Urothelium cell line (cell line): ENCODE measurements around the gene CCNQ.

ENCODE experiments used
- DNase-seq: peaks from one replicate; pipeline ENCODE4 v3.0.0; 2011; ENCODE audit warnings: low spot score, mixed read lengths
- FAIRE-seq: peaks from 2 replicates; lab custom pipeline; 2011; peaks lifted over from hg19 to GRCh38; lab: Jason Lieb, UNC

Gene CCNQ

DNA sequence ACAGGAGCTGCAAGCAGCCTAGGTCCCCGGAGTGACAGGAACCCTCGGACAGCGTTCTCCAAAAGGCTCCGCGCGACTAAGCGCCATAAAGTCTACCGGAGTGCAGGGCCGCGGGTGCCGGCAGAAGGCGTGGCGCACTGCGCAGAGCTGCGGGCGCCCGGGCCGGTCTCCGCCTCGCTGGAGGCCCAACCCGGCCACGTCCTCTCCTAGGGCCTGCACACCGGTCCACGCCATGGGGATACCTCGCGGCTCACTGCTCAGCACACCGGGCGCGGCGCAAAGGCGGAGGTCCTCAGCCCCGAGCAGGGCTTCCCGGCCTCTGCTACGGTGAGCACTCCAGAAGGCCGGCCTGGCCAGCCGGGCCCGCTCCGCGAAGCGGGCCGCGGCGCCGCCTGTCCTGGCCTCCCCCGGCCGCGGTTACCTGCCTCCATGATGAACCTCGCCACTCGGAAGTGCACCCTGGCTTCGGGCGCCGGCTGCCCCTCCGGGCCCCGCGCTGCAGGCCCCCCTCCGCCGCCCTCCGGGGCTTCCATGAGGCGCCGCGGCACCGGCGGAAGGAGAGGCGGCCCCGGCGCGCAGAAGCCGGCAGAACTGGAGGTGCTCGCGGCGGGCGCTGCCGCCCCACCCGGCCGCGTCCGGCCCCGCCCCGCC lies at the start of gene CCNQ:
TSS of gene CCNQ (minus strand) at position 599 of the 651 bp plus-strand sequence. CDS start at position 533, 66 bp downstream.
- FAIRE-seq (no peak), DNase-seq (peak; percentile 35)

DNA sequence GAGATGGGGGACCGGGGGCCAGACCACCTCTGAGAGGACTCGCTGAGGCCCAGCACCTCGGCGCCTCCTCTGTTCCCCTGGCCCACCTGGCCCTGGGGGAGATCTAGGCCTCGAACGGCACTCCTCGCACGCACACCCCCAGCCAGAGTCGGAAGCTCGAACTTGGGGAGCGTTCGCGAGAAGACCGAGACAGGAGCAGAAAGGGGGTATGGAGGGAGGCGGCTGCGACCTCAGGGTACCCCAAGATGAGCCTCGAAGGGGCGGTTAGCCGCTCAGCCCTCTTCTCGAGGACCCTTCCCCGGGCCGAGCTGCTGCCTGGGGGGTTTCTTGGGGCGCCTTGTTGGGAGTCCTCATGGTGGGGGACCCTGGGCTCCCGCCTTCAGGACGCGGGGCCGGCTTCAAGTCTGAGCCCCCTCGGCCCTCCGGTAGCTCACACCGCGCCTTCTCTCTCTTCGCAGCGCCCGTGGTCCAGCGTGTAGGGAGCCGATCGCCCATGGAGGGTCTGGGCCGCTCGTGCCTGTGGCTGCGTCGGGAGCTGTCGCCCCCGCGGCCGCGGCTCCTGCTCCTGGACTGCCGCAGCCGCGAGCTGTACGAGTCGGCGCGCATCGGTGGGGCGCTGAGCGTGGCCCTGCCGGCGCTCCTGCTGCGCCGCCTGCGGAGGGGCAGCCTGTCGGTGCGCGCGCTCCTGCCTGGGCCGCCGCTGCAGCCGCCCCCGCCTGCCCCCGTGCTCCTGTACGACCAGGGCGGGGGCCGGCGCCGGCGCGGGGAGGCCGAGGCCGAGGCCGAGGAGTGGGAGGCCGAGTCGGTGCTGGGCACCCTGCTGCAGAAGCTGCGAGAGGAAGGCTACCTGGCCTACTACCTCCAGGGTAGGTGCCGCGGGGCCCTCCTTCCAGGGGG lies 48.8 kb upstream of the CCNQ start:
- DNase-seq, result no peak
- FAIRE-seq, result no peak

DNA sequence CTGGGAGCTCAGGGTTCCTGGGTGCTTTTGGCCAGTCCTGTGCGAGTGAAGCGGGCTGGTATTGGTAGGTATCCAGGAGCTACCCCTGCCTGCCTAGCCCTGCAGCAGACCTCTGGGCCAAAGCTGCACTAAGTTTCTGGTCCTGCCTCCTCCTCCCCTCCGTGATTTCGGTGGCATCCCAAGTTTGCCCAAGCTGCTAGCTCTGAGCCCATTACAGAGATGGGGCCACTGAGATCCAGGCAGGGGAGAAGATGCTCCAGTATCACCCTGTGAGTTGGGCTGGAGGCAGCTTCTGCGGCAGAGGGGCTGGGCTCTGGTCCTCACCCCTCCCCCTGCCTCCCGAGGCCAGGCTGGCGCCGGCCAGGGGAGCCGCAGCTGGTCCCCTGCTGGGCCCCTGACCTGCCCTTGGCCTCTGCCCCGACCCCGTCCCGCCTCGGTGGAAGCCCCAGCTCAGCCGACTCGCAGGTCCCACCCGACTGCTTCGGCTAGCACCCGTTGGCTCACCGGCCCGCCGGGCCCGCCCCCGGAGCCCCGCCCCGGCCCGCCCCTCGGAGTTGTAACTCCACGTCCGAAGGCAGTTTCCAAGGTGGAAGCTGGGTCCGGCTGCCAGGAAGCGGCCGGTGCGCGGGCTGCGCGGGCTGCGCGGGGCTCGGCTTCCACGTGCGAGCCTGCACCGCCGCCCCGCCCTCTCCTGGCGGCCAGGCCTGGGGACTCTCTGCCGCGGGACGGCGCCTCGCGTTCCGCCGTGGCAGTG lies 47.9 kb upstream of the CCNQ start, which contains the start of gene DUSP9:
TSS of gene DUSP9 (plus strand) at position 584 of the 754 bp plus-strand sequence. CDS start 751 bp downstream, outside the sequence.
- DNase-seq (peak; percentile 75), FAIRE-seq (no peak)

DNA sequence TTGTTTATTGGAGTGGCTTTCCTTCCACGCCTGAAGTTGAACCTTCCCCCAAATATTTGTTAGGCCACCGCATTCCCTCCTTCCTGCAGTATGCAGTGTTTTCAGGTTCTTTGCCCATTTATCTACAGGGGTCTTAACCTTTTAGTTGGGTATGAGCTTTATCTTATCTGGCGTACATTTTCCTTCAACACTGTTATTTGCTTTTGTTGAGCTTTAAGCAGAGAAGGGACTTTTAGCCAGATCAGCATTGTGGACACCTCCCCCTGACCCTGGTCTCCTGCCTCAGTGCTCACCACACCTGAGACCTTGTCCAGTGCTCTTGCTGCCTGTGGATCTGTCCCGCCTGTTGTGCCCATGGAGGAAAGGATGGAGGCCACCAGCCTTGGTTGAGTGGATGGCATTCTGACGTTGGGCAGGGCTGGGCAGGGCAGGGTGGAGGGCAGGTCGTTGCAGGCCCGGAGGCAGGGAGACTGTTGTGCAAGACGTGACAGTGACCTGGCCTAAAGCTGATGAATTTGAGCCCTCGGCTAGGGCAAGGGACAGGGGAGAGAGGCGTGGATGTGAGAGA lies 47.1 kb upstream of the CCNQ start:
- no peak for FAIRE-seq

DNA sequence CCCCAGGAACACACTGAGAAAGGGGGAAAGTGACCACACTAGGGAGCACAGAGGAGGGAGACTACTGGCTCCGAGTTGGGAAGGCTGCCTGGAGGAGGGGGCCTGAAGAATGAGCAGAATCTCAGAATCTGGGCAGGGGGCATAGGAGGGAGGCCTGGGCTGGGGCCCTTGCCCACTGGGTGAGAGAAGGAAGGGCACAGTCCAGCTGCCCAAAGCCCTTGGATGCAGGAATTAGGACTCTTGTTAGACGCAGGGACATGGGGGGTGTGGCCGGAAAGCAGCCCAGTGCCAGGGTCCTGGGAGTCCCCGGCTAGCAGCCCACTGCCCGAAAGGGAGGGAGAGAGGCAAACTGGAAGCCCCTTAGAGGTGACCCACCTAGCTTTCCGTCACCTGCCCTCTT lies 46.2 kb upstream of the CCNQ start:
- FAIRE-seq, result no peak

More for the DNA sequence above, 47.1 kb upstream of the CCNQ start:
- DNase-seq, result no peak

DNA sequence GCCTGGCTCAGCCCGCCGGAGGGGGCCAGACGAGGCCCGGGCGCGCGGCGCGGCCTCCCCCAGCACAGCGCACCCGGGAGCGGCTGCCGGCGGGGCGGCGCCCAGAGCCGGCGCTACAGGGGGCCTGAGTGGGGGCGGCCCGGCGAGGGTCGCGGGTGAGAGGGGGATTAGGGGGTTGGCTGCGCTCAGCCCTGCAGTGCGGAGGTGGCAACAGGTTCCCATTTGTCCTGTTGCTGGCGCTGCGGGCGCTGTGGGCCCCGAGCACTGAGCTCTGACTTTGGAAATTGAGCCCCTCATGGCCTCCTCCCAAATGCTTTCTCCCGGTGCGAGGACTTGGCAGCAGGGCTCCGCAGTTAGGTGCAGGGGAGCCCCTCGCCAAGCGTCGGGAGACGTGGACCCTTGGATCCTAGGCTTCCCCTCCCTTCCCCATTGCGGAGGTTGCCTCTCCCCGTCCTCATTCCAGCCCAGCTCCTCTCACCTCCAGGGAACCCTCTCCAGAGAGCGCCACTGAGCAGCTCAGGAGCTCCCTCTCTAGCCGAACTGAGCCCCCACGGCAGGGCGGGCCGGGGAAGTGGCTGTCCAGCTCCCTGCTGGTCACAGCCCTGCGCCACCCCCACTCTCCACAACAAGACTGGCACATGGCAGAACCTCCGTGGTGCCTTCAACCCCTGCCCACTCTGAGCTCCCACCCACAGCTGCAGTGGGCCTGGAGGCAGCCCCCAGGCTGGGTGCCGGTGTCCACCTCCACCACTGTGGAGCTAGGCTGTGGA lies 45.6 kb upstream of the CCNQ start:
- FAIRE-seq, result no peak
- no peak for DNase-seq

More for the DNA sequence above, 46.2 kb upstream of the CCNQ start:
- DNase-seq, result no peak

- FAIRE-seq, result no peak
- no peak for DNase-seq
These were observed 44.8 kb upstream of the CCNQ start for GRCh38 chrX:153643431-153644351.

DNA sequence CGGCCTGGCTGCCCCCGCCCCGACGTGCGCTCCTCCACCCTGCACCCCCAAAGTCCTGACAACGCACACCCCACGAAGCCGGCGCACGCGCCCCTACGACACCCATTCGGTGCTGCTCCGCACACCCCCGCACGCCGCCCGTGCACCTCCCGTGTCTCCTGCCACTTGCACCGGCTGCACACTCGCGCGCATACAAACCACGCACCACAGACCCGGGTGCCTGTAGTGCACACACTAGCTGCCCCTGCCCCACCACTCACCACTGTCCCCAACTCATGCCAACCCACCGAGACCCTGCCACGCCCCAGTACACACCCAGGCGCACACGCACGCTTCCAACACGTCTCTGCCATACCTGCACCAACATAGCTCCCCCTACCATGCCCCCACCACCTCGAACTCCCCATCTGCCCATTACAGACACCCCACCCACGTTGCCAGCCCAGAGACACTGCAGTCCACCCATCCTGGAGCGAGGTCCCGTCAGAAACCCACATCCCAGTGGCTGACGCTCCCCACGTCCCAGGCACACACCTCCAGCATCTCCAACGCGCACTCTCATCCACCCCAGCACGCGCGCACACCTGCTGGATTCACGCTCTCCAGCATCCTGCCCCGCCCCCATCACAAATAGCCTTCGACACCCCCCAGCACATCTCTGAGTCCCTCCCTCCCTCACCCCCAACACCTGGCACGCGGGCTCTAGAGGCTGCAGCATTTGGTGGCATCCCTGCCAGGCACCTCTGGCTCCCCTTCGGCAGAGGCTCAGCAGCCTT lies 43.9 kb upstream of the CCNQ start:
- FAIRE-seq (no peak), DNase-seq (no peak)

- FAIRE-seq, result no peak
- peak; percentile 49 for DNase-seq
These were observed 43.2 kb upstream of the CCNQ start for GRCh38 chrX:153642051-153642654.

GRCh38 chrX:153641627-153642026 lies 42.7 kb upstream of the CCNQ start:
- FAIRE-seq (no peak), DNase-seq (no peak)

GRCh38 chrX:153640736-153641575 lies 42.0 kb upstream of the CCNQ start:
- FAIRE-seq, result no peak

DNA sequence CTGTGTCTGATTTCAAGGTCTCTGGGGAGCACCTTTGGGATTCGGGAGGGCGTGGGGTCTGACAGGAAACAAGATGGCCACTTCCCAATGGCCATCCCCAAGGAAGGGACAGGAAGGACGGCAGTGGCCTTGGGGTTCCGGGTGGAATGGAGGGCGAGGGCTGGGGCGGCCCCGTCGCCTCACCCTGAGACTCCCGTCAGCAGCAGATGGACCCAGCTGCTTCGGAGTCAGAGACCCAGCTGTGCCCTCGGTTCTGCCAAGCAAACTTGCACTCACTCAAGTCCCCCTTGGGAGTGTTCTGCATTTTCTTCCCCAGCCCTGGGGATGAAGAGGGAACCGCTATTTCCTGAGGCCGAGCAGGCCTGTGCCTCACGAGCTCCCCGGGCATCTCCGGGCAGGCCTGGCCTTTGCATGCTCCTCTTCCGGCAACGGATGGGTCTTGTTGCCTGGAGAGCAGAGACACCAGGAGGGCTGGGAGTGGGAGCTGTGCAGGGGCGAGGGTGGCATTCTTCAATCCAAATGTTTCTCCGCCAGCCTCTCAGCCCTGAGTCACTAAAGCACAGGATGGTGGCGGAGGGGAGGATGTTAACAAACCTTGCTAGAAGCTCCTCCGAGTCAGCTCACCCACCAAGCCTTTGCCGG lies 41.2 kb upstream of the CCNQ start:
- DNase-seq (no peak), FAIRE-seq (no peak)

More at GRCh38 chrX:153640736-153641575, 42.0 kb upstream of the CCNQ start:
- DNase-seq, result no peak

- FAIRE-seq (no peak), DNase-seq (no peak)
These were observed 40.5 kb upstream of the CCNQ start for GRCh38 chrX:153639177-153640044.

DNA sequence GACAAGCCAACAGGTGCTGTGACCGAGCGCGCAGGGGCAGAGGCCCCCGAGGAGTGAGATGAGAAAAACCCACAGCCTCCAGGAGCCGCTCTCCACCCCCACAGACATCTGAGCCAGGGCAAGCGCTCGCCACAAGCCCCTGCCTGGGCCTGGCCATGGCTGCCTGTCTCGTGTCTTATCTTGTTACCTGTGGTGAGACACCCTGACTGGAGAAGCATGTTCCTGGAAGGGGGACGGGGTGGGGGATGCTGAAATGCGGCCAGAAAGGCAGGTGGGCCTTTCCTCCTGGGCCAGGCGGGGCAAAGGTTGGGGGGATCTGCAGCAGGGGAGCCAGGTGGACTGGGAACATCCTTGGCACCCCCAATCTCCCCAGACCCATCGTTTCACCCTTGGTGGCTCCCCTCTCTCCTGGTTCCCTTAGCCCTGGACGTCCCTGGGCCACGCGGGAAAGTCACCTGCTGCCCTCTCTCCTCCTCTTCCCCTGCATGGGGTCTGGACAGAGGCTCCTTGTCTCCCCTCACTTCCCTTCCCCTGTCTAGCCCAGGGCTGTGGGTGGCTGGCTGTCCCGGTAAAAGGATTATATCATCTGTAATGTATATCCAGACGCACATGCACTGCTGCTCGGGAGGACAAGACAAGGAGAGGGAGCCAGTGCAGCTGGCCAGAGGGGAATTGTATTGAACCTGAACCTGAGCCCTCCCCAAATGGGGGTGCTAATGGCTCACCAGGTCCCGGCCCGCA lies 39.7 kb upstream of the CCNQ start:
- no peak for DNase-seq
- no peak for FAIRE-seq

- FAIRE-seq (no peak), DNase-seq (no peak)
These were observed 39.1 kb upstream of the CCNQ start for GRCh38 chrX:153638041-153638371.
